Body of pancreas (tissue), 4 donors: ENCODE results near the gene RPL41. TPM values are rescaled to one million over a fixed set of nuclear protein-coding genes. Genes with fewer than 3 reads are reported as not detected.

Experiments used
- ATAC-seq: fragments of 150-250 bp; one replicate; pipeline ENCODE4 v1.9.1; 2016
- DNase-seq, 4 donors: peaks; one replicate each; pipeline ENCODE4 v3.0.0-alpha.2; 2019
- H3K27ac ChIP-seq, 4 donors: fragments of 200-600 bp; sonication (generic); 1 replicate in 3 of 4; 2 replicates in 1 of 4; pipeline versions ENCODE4 v1.5.1 to v1.6.1; 2016 to 2019; ENCODE audit warnings: mild to moderate bottlenecking in 1 of 4, mixed read lengths in 1 of 4, moderate library complexity in 1 of 4
- H3K27me3 ChIP-seq, 2 donors: fragments of 200-600 bp; sonication (generic); one replicate each; pipeline ENCODE4 v1.6.0; 2016; ENCODE audit warnings: mild to moderate bottlenecking in 1 of 2
- H3K36me3 ChIP-seq, 2 donors: fragments of 200-600 bp; sonication (generic); replicated peaks in 1 of 2; 2 replicates each; pipeline ENCODE4 v1.5.1; 2016; ENCODE audit warnings: low read depth in 2 of 2; ENCODE audit not compliant: insufficient read depth in 1 of 2
- H3K4me1 ChIP-seq: fragments of 200-600 bp; sonication (generic); one replicate; pipeline ENCODE4 v1.6.0; 2016
- H3K4me3 ChIP-seq, 2 donors: fragments of 200-600 bp; sonication (generic); 1 replicate in 1 of 2; 2 replicates in 1 of 2; pipeline ENCODE4 v1.5.1; 2016 to 2019
- H3K9me3 ChIP-seq, 3 donors: fragments of 200-600 bp; sonication (generic); 1 replicate in 2 of 3; 2 replicates in 1 of 3; pipeline ENCODE4 v1.5.1; 2016
- CTCF ChIP-seq, 7 experiments: fragments of 450-650 bp in 4 of 7; fragments of 200-600 bp in 3 of 7; sonication (generic) in 3 of 7; IDR thresholded peaks; one replicate each; pipeline ENCODE4 v1.5.1; 2016 to 2019; ENCODE audit warnings: antibody characterized with exemption in 7 of 7
- POLR2A ChIP-seq, 3 donors: fragments of 450-650 bp; IDR thresholded peaks; one replicate each; pipeline ENCODE4 v1.6.1; 2016; ENCODE audit warnings: antibody characterized with exemption in 3 of 3, mild to moderate bottlenecking in 2 of 3
- WGBS, 2 donors: methylation state at CpG; one replicate each; pipeline ENCODE4 v1.1.5; 2017; 5-methylcytosine and 5-hydroxymethylcytosine counted together
- intact Hi-C: fragments of 100-400 bp; cut with DNase I; formaldehyde crosslinking; loops from one replicate; pipeline ENCODE4 v1.15.1; 2023
- total RNA-seq, 2 donors: library from RNA; depleted of rRNA; stranded (reverse); fragments of >200 nt; gene quantifications; one replicate each; pipeline ENCODE4 v1.1.0, GENCODE V29; 2016

Gene RPL41
- total RNA-seq, 2 donors from 2014 or later, result 1,174 to 2,214 TPM

GRCh38 chr12:56143870-56144269 lies 27.4 kb downstream of the RPL41 start:
- peaks cover 17% of the 10 kb centered on the region for H3K4me1 ChIP-seq
- TF ChIP-seq CTCF (IDR thresholded peaks at IDR 0.05) (no peak), POLR2A (IDR thresholded peaks at IDR 0.05) (no peak)
- no peaks in the 10 kb centered on the region for H3K27me3 ChIP-seq
- intact Hi-C loops, result no loop called here
- H3K36me3 ChIP-seq, result peaks cover 9 to 32% of the 10 kb centered on the region in 2 donors
- H3K4me3 ChIP-seq, result no peak overlapping the region
- H3K9me3 ChIP-seq, result no peaks in the 10 kb centered on the region
- ATAC-seq (no peak), DNase-seq (no peak)
- WGBS, 2 donors, result 89 to 90% methylated on average over 8 of the region's 8 CpGs
- peak overlapping the region in 1 of 4 donors; percentile 13 for H3K27ac ChIP-seq

- peaks cover 17% of the 10 kb centered on the region for H3K4me1 ChIP-seq
- no peak for DNase-seq
- no peaks in the 10 kb centered on the region for H3K9me3 ChIP-seq
- H3K27ac ChIP-seq, result peak overlapping the region in 1 of 4 donors; percentile 3
- TF ChIP-seq POLR2A (IDR thresholded peaks at IDR 0.05), result no peak
- TF ChIP-seq CTCF (IDR thresholded peaks at IDR 0.05), result no peak
- H3K4me3 ChIP-seq, result no peak overlapping the region
- intact Hi-C loops, result no loop called here
- WGBS, 2 donors, result 96 to 99% methylated on average over 3 of the region's 3 CpGs
- no peak for ATAC-seq
- H3K36me3 ChIP-seq, result peaks cover 0 to 28% of the 10 kb centered on the region in 2 donors
- no peaks in the 10 kb centered on the region for H3K27me3 ChIP-seq
Measured at GRCh38 chr12:56145217-56145616, 28.8 kb downstream of the RPL41 start.

GRCh38 chr12:56146492-56147460 lies 30.3 kb downstream of the RPL41 start:
- Histone ChIP-seq H3K36me3 (peaks cover 0 to 25% of the 10 kb centered on the region in 2 donors), H3K27me3 (no peaks in the 10 kb centered on the region), H3K27ac (peak overlapping the region in 3 of 4 donors; percentile 18 to 60 (median 37)), H3K4me1 (peaks cover 24% of the 10 kb centered on the region), H3K4me3 (no peak overlapping the region), H3K9me3 (no peaks in the 10 kb centered on the region)
- DNase-seq (peak in 3 of 4 donors; percentile 31 to 38 (median 37)), ATAC-seq (peak; percentile 25)
- intact Hi-C loops, result no loop called here
- TF ChIP-seq POLR2A (IDR thresholded peaks at IDR 0.05), result peak in 1 of 3 donors; percentile 7
- no peak for TF ChIP-seq CTCF (IDR thresholded peaks at IDR 0.05)
- 62 to 65% methylated on average over 13 of the region's 13 CpGs for WGBS, 2 donors

- TF ChIP-seq POLR2A (IDR thresholded peaks at IDR 0.05), result no peak
- no peak for TF ChIP-seq CTCF (IDR thresholded peaks at IDR 0.05)
- H3K4me3 ChIP-seq, result no peak overlapping the region
- no peaks in the 10 kb centered on the region for H3K9me3 ChIP-seq
- no peak for DNase-seq
- ATAC-seq, result no peak
- no peaks in the 10 kb centered on the region for H3K27me3 ChIP-seq
- peaks cover 35% of the 10 kb centered on the region for H3K4me1 ChIP-seq
- intact Hi-C loops, result no loop called here
- WGBS, 2 donors, result 59 to 62% methylated on average over 3 of the region's 3 CpGs
- no peaks in the 10 kb centered on the region for H3K36me3 ChIP-seq
- no peak overlapping the region for H3K27ac ChIP-seq
Measured at GRCh38 chr12:56150563-56150962, 34.1 kb downstream of the RPL41 start.
